Tibial nerve (tissue), 4 donors: ENCODE results near the gene PALS2.

Source experiments
- EP300 ChIP-seq, 2 donors: sonication (generic); formaldehyde crosslinking; IDR thresholded peaks; one replicate each; pipeline ENCODE4 v1.6.1; 2017; ENCODE audit warnings: antibody characterized with exemption in 2 of 2, mild to moderate bottlenecking in 1 of 2
- POLR2A ChIP-seq, 2 donors: fragments of 450-650 bp; IDR thresholded peaks; one replicate each; pipeline ENCODE4 v1.6.1; 2017; ENCODE audit warnings: antibody characterized with exemption in 2 of 2, mild to moderate bottlenecking in 2 of 2, moderate library complexity in 2 of 2
- TF ChIP-seq, protein P1 (sequence below), 5 experiments: fragments of 200-600 bp in 3 of 5; fragments of 450-650 bp in 2 of 5; sonication (generic) in 3 of 5; IDR thresholded peaks; one replicate each; pipeline ENCODE4 v1.5.1; 2016 to 2019; ENCODE audit warnings: antibody characterized with exemption in 5 of 5, mild to moderate bottlenecking in 3 of 5, moderate library complexity in 2 of 5

DNA sequence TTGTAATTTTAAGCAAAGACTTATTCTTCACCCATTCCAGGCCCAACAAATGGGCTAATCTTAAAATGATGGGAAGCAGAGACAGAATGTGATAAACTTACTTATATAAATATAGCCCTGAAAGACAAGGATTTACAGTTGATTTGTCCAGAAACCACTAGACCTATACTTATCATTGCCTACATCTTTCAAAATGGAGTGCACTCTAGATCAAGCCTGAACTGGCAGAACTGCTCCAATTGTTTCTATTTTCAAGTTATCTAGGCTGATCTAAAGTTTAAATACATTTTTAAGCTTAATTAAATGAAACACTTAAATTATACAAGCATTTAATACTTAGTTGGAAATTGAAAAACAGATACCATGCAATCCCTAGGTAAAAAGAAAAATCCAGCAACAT lies 24.9 kb upstream of the PALS2 start:
- TF ChIP-seq, protein P1, sequence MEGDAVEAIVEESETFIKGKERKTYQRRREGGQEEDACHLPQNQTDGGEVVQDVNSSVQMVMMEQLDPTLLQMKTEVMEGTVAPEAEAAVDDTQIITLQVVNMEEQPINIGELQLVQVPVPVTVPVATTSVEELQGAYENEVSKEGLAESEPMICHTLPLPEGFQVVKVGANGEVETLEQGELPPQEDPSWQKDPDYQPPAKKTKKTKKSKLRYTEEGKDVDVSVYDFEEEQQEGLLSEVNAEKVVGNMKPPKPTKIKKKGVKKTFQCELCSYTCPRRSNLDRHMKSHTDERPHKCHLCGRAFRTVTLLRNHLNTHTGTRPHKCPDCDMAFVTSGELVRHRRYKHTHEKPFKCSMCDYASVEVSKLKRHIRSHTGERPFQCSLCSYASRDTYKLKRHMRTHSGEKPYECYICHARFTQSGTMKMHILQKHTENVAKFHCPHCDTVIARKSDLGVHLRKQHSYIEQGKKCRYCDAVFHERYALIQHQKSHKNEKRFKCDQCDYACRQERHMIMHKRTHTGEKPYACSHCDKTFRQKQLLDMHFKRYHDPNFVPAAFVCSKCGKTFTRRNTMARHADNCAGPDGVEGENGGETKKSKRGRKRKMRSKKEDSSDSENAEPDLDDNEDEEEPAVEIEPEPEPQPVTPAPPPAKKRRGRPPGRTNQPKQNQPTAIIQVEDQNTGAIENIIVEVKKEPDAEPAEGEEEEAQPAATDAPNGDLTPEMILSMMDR (IDR thresholded peaks at IDR 0.05): no peak
- TF ChIP-seq EP300 (IDR thresholded peaks at IDR 0.05) (no peak), POLR2A (IDR thresholded peaks at IDR 0.05) (no peak)
